Spleen (tissue), 7 donors: ENCODE results near the gene RETREG1.

Experiments
- POLR2A ChIP-seq, 3 donors: fragments of 450-650 bp; IDR thresholded peaks; one replicate each; pipeline ENCODE4 v1.5.1; 2017; ENCODE audit warnings: antibody characterized with exemption in 3 of 3, mild to moderate bottlenecking in 1 of 3
- POLR2AphosphoS5 ChIP-seq, 3 donors: sonication (generic); formaldehyde crosslinking; IDR thresholded peaks; one replicate each; pipeline ENCODE4 v1.5.1; 2017; ENCODE audit warnings: antibody characterized with exemption in 3 of 3
- TF ChIP-seq, protein P1 (sequence below), 11 experiments: fragments of 200-600 bp in 7 of 11; fragments of 450-650 bp in 4 of 11; sonication (generic) in 4 of 11; IDR thresholded peaks in 8 of 11; conservative IDR thresholded peaks in 3 of 11; 1 replicate in 7 of 11; 2 replicates in 4 of 11; pipeline versions ENCODE4 v1.4.0 to v1.8.0; 2016 to 2021; ENCODE audit warnings: antibody characterized with exemption in 11 of 11, inconsistent platforms in 4 of 11, mild to moderate bottlenecking in 1 of 11
- donor health status: DM: no; HTN: no; CAD: no; lungs with moderate emphysema.
- donor health status: DM: no; HTN: no; CAD: no.
- donor health status: DM: no; HTN: no; CAD: no.

DNA sequence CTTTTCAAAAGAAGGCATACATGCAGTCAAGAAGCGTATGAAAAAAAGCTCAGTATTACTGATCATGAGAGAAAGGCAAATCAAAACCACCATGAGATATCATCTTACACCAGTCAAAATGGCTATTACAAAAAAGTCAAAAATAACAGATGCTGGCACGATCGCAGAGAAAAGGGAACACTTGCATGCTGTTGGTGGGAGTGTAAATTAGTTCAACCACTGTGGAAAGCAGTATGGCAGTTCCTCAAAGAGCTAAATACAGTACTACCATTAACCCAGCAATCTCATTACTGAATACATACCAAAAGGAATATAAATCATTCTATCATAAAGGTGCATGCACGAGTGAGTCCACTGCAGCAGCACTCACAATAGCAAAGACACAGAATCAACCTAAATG is 24.5 kb downstream of the RETREG1 start:
- TF ChIP-seq POLR2A (IDR thresholded peaks at IDR 0.05) (no peak), POLR2AphosphoS5 (IDR thresholded peaks at IDR 0.05) (no peak)
- TF ChIP-seq, protein P1, sequence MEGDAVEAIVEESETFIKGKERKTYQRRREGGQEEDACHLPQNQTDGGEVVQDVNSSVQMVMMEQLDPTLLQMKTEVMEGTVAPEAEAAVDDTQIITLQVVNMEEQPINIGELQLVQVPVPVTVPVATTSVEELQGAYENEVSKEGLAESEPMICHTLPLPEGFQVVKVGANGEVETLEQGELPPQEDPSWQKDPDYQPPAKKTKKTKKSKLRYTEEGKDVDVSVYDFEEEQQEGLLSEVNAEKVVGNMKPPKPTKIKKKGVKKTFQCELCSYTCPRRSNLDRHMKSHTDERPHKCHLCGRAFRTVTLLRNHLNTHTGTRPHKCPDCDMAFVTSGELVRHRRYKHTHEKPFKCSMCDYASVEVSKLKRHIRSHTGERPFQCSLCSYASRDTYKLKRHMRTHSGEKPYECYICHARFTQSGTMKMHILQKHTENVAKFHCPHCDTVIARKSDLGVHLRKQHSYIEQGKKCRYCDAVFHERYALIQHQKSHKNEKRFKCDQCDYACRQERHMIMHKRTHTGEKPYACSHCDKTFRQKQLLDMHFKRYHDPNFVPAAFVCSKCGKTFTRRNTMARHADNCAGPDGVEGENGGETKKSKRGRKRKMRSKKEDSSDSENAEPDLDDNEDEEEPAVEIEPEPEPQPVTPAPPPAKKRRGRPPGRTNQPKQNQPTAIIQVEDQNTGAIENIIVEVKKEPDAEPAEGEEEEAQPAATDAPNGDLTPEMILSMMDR (IDR thresholded peaks at IDR 0.05 in 8 of 11, conservative IDR thresholded peaks at IDR 0.05 in 3 of 11), result no peak
